ENCODE results near the gene GREB1L.

DNA sequence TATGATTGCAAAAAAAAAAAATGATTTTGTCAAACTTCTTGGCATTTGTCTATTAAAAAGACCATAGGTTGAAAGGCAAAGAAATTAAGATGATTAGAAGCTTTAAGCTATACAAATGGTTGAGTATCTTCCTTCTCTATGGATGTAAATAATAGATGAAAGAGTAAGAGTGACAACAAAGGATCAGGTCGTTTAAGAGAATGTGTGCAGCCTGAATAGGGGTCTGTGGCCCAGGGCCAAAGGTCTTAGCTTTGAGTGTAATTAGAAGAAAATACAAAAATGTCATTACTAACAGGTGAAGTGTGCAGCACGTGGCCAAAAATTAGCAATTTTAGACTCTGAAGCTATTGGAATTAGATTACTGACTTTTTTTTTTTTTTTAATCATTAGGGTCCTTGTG lies 122.4 kb downstream of the GREB1L start:
- no peak for TF ChIP-seq GATA2 (IDR thresholded peaks at IDR 0.05; ENCODE audit: insufficient read depth, insufficient read length, low read depth, low read length)
- TF ChIP-seq, protein P1, sequence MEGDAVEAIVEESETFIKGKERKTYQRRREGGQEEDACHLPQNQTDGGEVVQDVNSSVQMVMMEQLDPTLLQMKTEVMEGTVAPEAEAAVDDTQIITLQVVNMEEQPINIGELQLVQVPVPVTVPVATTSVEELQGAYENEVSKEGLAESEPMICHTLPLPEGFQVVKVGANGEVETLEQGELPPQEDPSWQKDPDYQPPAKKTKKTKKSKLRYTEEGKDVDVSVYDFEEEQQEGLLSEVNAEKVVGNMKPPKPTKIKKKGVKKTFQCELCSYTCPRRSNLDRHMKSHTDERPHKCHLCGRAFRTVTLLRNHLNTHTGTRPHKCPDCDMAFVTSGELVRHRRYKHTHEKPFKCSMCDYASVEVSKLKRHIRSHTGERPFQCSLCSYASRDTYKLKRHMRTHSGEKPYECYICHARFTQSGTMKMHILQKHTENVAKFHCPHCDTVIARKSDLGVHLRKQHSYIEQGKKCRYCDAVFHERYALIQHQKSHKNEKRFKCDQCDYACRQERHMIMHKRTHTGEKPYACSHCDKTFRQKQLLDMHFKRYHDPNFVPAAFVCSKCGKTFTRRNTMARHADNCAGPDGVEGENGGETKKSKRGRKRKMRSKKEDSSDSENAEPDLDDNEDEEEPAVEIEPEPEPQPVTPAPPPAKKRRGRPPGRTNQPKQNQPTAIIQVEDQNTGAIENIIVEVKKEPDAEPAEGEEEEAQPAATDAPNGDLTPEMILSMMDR (IDR thresholded peaks at IDR 0.05; ENCODE audit: extremely low read depth in 1 of 2, insufficient read depth in 1 of 2, low read depth in 1 of 2, low read length in 2 of 2), result no peak
- no peak for TF ChIP-seq POLR2A (IDR thresholded peaks at IDR 0.05; ENCODE audit: low read depth, low read length)
- TF ChIP-seq FOS (IDR thresholded peaks at IDR 0.05; ENCODE audit: borderline replicate concordance, insufficient read depth, low read length), result no peak
- TF ChIP-seq POLR2AphosphoS5 (IDR thresholded peaks at IDR 0.05; ENCODE audit: insufficient read depth, low read depth, low read length), result no peak
- TF ChIP-seq EZH2 (IDR thresholded peaks at IDR 0.05; ENCODE audit: borderline replicate concordance, low read depth, low read length, severe bottlenecking), result no peak
